Measurements from ENCODE around the gene APEX1.
"Not testable (repeated sequence)": the region's sequence is repeated elsewhere in the genome, so short reads cannot be mapped to it uniquely, and the experiment has no call there.

Gene APEX1

GRCh38 chr14:20478894-20479293 lies 23.9 kb downstream of the APEX1 start:
- no peak for DNase-seq

- no peak for DNase-seq
These were observed 27.4 kb downstream of the APEX1 start for GRCh38 chr14:20482382-20482781.

GRCh38 chr14:20485900-20486299 lies 30.9 kb downstream of the APEX1 start:
- DNase-seq, result no peak

GRCh38 chr14:20486684-20487395 lies 31.8 kb downstream of the APEX1 start:
- no peak for DNase-seq

- DNase-seq, result no peak
These were observed 32.3 kb downstream of the APEX1 start for GRCh38 chr14:20487396-20487725.

- no peak for DNase-seq
These were observed 34.3 kb downstream of the APEX1 start for GRCh38 chr14:20489093-20489994.

- no peak for DNase-seq
These were observed 35.5 kb downstream of the APEX1 start for GRCh38 chr14:20490563-20490962.

GRCh38 chr14:20492486-20492885 lies 37.5 kb downstream of the APEX1 start:
- no peak for DNase-seq

- no peak for DNase-seq
These were observed 38.6 kb downstream of the APEX1 start for GRCh38 chr14:20493634-20494033.

GRCh38 chr14:20494935-20495766 lies 40.1 kb downstream of the APEX1 start:
- no peak for DNase-seq

GRCh38 chr14:20498622-20499021 lies 43.6 kb downstream of the APEX1 start:
- DNase-seq, result no peak

GRCh38 chr14:20499108-20499507 lies 44.1 kb downstream of the APEX1 start:
- DNase-seq, result no peak

GRCh38 chr14:20499881-20500280 lies 44.9 kb downstream of the APEX1 start:
- no peak for DNase-seq

GRCh38 chr14:20501346-20501745 lies 46.3 kb downstream of the APEX1 start:
- no peak for DNase-seq

- DNase-seq, result no peak
These were observed 48.9 kb downstream of the APEX1 start for GRCh38 chr14:20503898-20504297.

GRCh38 chr14:20506276-20506675 lies 51.2 kb downstream of the APEX1 start:
- DNase-seq, result not testable (repeated sequence)

GRCh38 chr14:20506752-20507151 lies 51.7 kb downstream of the APEX1 start:
- not testable (repeated sequence) for DNase-seq

Measured in stimulated activated CD4-positive, alpha-beta T cell treated with anti-CD3 and anti-CD28 coated beads, Interleukin-4, amount 100 ng/mL, for 1 hour (primary cell).